Kidney (tissue), 14 donors: ENCODE measurements around the gene CDK5RAP3. TPM values are rescaled to one million over a fixed set of nuclear protein-coding genes. Genes with fewer than 3 reads are reported as not detected.

Experiments
- DNase-seq, 5 donors: peaks; one replicate each; pipeline ENCODE4 v3.0.0-alpha.2; 2013 to 2020
- FAIRE-seq: peaks from 2 replicates; lab custom pipeline; 2012; peaks lifted over from hg19 to GRCh38; lab: Jason Lieb, UNC
- H3K27ac ChIP-seq, 2 donors: one replicate each; pipeline ENCODE4 v1.7.0; 2013; ENCODE audit warnings: low read depth in 2 of 2, low read length in 2 of 2, inconsistent platforms in 1 of 2
- H3K27me3 ChIP-seq: one replicate; pipeline ENCODE4 v1.7.1; 2013; ENCODE audit warnings: low read length, inconsistent platforms; ENCODE audit not compliant: control insufficient read depth, insufficient read depth
- H3K36me3 ChIP-seq, 3 donors: one replicate each; pipeline versions ENCODE4 v1.7.0 to v1.7.1; 2013; ENCODE audit warnings: low read length in 3 of 3, control low read depth in 1 of 3, inconsistent platforms in 1 of 3; ENCODE audit not compliant: insufficient read depth in 3 of 3, control insufficient read depth in 2 of 3
- H3K4me1 ChIP-seq, 3 donors: one replicate each; pipeline versions ENCODE4 v1.7.0 to v1.7.1; 2013; ENCODE audit warnings: low read length in 3 of 3, inconsistent platforms in 1 of 3, low read depth in 1 of 3; ENCODE audit not compliant: control insufficient read depth in 2 of 3, insufficient read depth in 2 of 3
- H3K4me3 ChIP-seq, 3 donors: one replicate each; pipeline versions ENCODE4 v1.7.0 to v1.8.1; 2013; ENCODE audit warnings: low read length in 3 of 3, control low read depth in 1 of 3, inconsistent platforms in 1 of 3
- H3K9ac ChIP-seq, 3 donors: one replicate each; pipeline versions ENCODE4 v1.7.0 to v1.7.1; 2013; ENCODE audit warnings: low read length in 3 of 3, control low read depth in 1 of 3, inconsistent platforms in 1 of 3
- H3K9me3 ChIP-seq, 3 donors: one replicate each; pipeline versions ENCODE4 v1.7.0 to v1.7.1; 2013; ENCODE audit warnings: low read length in 3 of 3, control low read depth in 1 of 3, inconsistent platforms in 1 of 3; ENCODE audit not compliant: control insufficient read depth in 2 of 3, insufficient read depth in 1 of 3
- CTCF ChIP-seq: IDR thresholded peaks from 3 replicates; pipeline ENCODE4 v1.5.1; 2012; ENCODE audit warnings: mild to moderate bottlenecking, moderate library complexity, borderline replicate concordance; ENCODE audit not compliant: insufficient read depth; ENCODE audit errors: extremely low read depth
- intact Hi-C: fragments of 100-400 bp; cut with DNase I; formaldehyde crosslinking; loops from one replicate; pipeline ENCODE4 v1.11.1; 2022
- polyA plus RNA-seq: library from polyadenylated mRNA; stranded (reverse); fragments of 350-450 nt; fragmentation: Illumina TruSeq; extraction: RNeasy Lipid Tissue Mini Kit (QIAGEN cat#74804); gene quantifications from one replicate; pipeline ENCODE4 v1.2.3, GENCODE V29; 2014; ENCODE audit warnings: low read depth, low replicate concordance; ENCODE audit not compliant: insufficient read depth
- total RNA-seq: library from RNA; stranded (reverse); fragmentation: NEBNext Ultra II Directional; extraction: Animal tissue kit (Norgen Biotek cat#: 25700); gene quantifications from one replicate; pipeline ENCODE4 v1.2.1, GENCODE V29; 2021
- donor health status: control.
- donor health status: control.
- donor health status: control.
- donor health status: control.
- donor health status: control.
- donor health status: DM: yes; HTN: yes; CAD: no.
- donor health status: Normal renal cell carcinoma (clear cell type).

CDK5RAP3 gene
- total and polyA plus RNA-seq, 2 donors from 2014 or later = 140 to 208 TPM

- peaks cover 2 to 68% (median 44%) of the 10 kb centered on the region in 3 donors for H3K4me1 ChIP-seq
- no peak for TF ChIP-seq CTCF
- peak overlapping the region; percentile 87 to 97 for H3K27ac ChIP-seq
- H3K9ac ChIP-seq = no peak overlapping the region
- no peak for FAIRE-seq
- peaks cover under 1 to 3% (median 2%) of the 10 kb centered on the region in 3 donors for H3K36me3 ChIP-seq
- no peaks in the 10 kb centered on the region for H3K9me3 ChIP-seq
- no peak for DNase-seq
- H3K27me3 ChIP-seq = no peaks in the 10 kb centered on the region
- intact Hi-C loops = no loop called here
- no peak overlapping the region for H3K4me3 ChIP-seq
These were observed 20.5 kb upstream of the CDK5RAP3 start for GRCh38 chr17:47950448-47950847.

- peak overlapping the region; percentile 91 to 94 for H3K27ac ChIP-seq
- H3K9me3 ChIP-seq = no peaks in the 10 kb centered on the region
- peaks cover 0 to 3% (median 2%) of the 10 kb centered on the region in 3 donors for H3K36me3 ChIP-seq
- H3K4me3 ChIP-seq = no peak overlapping the region
- intact Hi-C loops = no loop called here
- DNase-seq = peak in 2 of 5 donors; percentile 10 to 33
- no peak for TF ChIP-seq CTCF
- H3K9ac ChIP-seq = peak overlapping the region in 1 of 3 donors; percentile 73
- peaks cover 2 to 58% (median 36%) of the 10 kb centered on the region in 3 donors for H3K4me1 ChIP-seq
- no peaks in the 10 kb centered on the region for H3K27me3 ChIP-seq
- no peak for FAIRE-seq
These were observed 18.5 kb upstream of the CDK5RAP3 start for GRCh38 chr17:47952171-47953021.

GRCh38 chr17:47953909-47954308 lies 17.0 kb upstream of the CDK5RAP3 start:
- Histone ChIP-seq H3K4me3 (peak overlapping the region in 2 of 3 donors; percentile 23 to 36), H3K9me3 (no peaks in the 10 kb centered on the region), H3K9ac (peak overlapping the region in 1 of 3 donors; percentile 48), H3K27ac (peak overlapping the region; percentile 61 to 94), H3K4me1 (peaks cover 2 to 47% (median 34%) of the 10 kb centered on the region in 3 donors), H3K27me3 (no peaks in the 10 kb centered on the region), H3K36me3 (peaks cover 0 to 1% (median 0%) of the 10 kb centered on the region in 3 donors)
- FAIRE-seq (no peak), DNase-seq (no peak)
- TF ChIP-seq CTCF = no peak
- intact Hi-C loops = no loop called here
